Stomach (tissue), 9 donors: ENCODE results near the gene NSA2. TPM values are rescaled to one million over a fixed set of nuclear protein-coding genes. Genes with fewer than 3 reads are reported as not detected.
A peak's percentile ranks its signal among the peaks of the same experiment; 100 is the strongest.
"Not testable (repeated sequence)": the region's sequence is repeated elsewhere in the genome, so short reads cannot be mapped to it uniquely, and the experiment has no call there.

ENCODE experiments used
- DNase-seq, 2 donors: peaks; one replicate each; pipeline versions ENCODE4 v3.0.0 to v3.0.0-alpha.2; 2013 to 2019
- H3K27ac ChIP-seq, 5 donors: fragments of 200-600 bp in 4 of 5; sonication (generic) in 4 of 5; one replicate each; pipeline ENCODE4 v1.5.1; 2013 to 2019; ENCODE audit warnings: mild to moderate bottlenecking in 1 of 5, moderate library complexity in 1 of 5
- H3K27me3 ChIP-seq, 3 donors: fragments of 200-600 bp; sonication (generic); one replicate each; pipeline ENCODE4 v1.5.1; 2017 to 2019; ENCODE audit warnings: mixed run types in 1 of 3
- H3K36me3 ChIP-seq, 4 donors: fragments of 200-600 bp; sonication (generic); 1 replicate in 3 of 4; 2 replicates in 1 of 4; pipeline ENCODE4 v1.5.1; 2016 to 2019
- H3K4me1 ChIP-seq, 4 donors: fragments of 200-600 bp; sonication (generic); one replicate each; pipeline ENCODE4 v1.5.1; 2016 to 2019
- H3K4me3 ChIP-seq, 4 donors: fragments of 200-600 bp; sonication (generic) in 3 of 4; one replicate each; pipeline ENCODE4 v1.5.1; 2016 to 2019; ENCODE audit warnings: mild to moderate bottlenecking in 1 of 4
- H3K9me3 ChIP-seq, 4 donors: fragments of 200-600 bp; sonication (generic); one replicate each; pipeline ENCODE4 v1.5.1; 2016 to 2019
- CTCF ChIP-seq, 7 experiments: fragments of 450-650 bp in 4 of 7; fragments of 200-600 bp in 3 of 7; sonication (generic) in 3 of 7; IDR thresholded peaks; one replicate each; pipeline ENCODE4 v1.5.1; 2016 to 2019; ENCODE audit warnings: antibody characterized with exemption in 7 of 7, control low read depth in 2 of 7, mild to moderate bottlenecking in 1 of 7
- EP300 ChIP-seq: sonication (generic); formaldehyde crosslinking; IDR thresholded peaks from one replicate; pipeline ENCODE4 v1.6.1; 2017; ENCODE audit warnings: antibody characterized with exemption
- POLR2A ChIP-seq, 4 donors: fragments of 450-650 bp; IDR thresholded peaks; one replicate each; pipeline ENCODE4 v1.6.1; 2016; ENCODE audit warnings: antibody characterized with exemption in 4 of 4, control low read depth in 2 of 4, mild to moderate bottlenecking in 1 of 4, moderate library complexity in 1 of 4
- POLR2AphosphoS5 ChIP-seq, 3 donors: sonication (generic); formaldehyde crosslinking; IDR thresholded peaks; one replicate each; pipeline ENCODE4 v1.6.1; 2016; ENCODE audit warnings: antibody characterized with exemption in 3 of 3
- WGBS, 5 donors: extraction: QIAGEN DNeasy Blood & Tissue Kit in 3 of 5; methylation state at CpG; one replicate each; pipeline versions ENCODE4 v1.1.5 to v1.1.7; 2013 to 2018; 5-methylcytosine and 5-hydroxymethylcytosine counted together
- intact Hi-C: fragments of 100-400 bp; cut with DNase I; formaldehyde crosslinking; loops from one replicate; pipeline ENCODE4 v1.15.1; 2023; ENCODE audit warnings: low total_unique reads
- polyA plus RNA-seq, 3 donors: library from polyadenylated mRNA; stranded (reverse); fragments of 200-250 nt; gene quantifications; one replicate each; pipeline ENCODE4 v1.2.3, GENCODE V29; 2013
- total RNA-seq, 5 donors: library from RNA; depleted of rRNA; stranded (reverse); fragments of >200 nt; gene quantifications; one replicate each; pipeline versions ENCODE4 v1.1.0 to v1.2.3, GENCODE V29; 2014 to 2016
- donor health status: healthy with polysubstance abuse.
- donor health status: Bipolar disorder and iron deficiency.
- donor health status: healthy.

Gene NSA2
- total and polyA plus RNA-seq, 8 donors: 36.8 to 217 (median 125) TPM

GRCh38 chr5:74767579-74767913 is 497 bp downstream of the NSA2 start:
- no peak for TF ChIP-seq POLR2A (IDR thresholded peaks at IDR 0.05)
- TF ChIP-seq POLR2AphosphoS5 (IDR thresholded peaks at IDR 0.05): no peak
- TF ChIP-seq EP300: no peak
- TF ChIP-seq CTCF (IDR thresholded peaks at IDR 0.05): no peak
- H3K9me3 ChIP-seq: no peaks in the 10 kb centered on the region
- intact Hi-C loops: no loop called here
- DNase-seq: peak in 1 of 2 donors; percentile 63
- WGBS, 5 donors: 0 to 2% (median 1%) methylated on average over 9 of the region's 9 CpGs
- H3K27ac ChIP-seq: peak overlapping the region; percentile 79 to 88 (median 86)
- H3K4me3 ChIP-seq: peak overlapping the region; percentile 76 to 98 (median 94)
- H3K36me3 ChIP-seq: peaks cover 16 to 47% (median 46%) of the 10 kb centered on the region in 4 donors
- H3K4me1 ChIP-seq: peaks cover 17 to 52% (median 39%) of the 10 kb centered on the region in 4 donors
- no peaks in the 10 kb centered on the region for H3K27me3 ChIP-seq

- WGBS, 5 donors: 49 to 67% (median 59%) methylated on average over 7 of the region's 7 CpGs
- no peak for DNase-seq
- Histone ChIP-seq H3K27ac (peak overlapping the region in 1 of 5 donors; percentile 5), H3K4me1 (peaks cover 5 to 14% (median 11%) of the 10 kb centered on the region in 4 donors), H3K4me3 (no peak overlapping the region), H3K27me3 (no peaks in the 10 kb centered on the region), H3K9me3 (no peaks in the 10 kb centered on the region), H3K36me3 (peaks cover 46 to 85% (median 84%) of the 10 kb centered on the region in 4 donors)
- intact Hi-C loops: no loop called here
- TF ChIP-seq EP300: no peak
- peak in 1 of 3 donors; percentile 20 for TF ChIP-seq POLR2AphosphoS5 (IDR thresholded peaks at IDR 0.05)
- TF ChIP-seq CTCF (IDR thresholded peaks at IDR 0.05): no peak
These were observed 5.3 kb downstream of the NSA2 start for GRCh38 chr5:74772359-74772758.

- WGBS, 5 donors: 24 to 62% (median 56%) methylated on average over 2 of the region's 2 CpGs
- no peak for TF ChIP-seq POLR2A (IDR thresholded peaks at IDR 0.05)
- TF ChIP-seq POLR2AphosphoS5 (IDR thresholded peaks at IDR 0.05): peak in 1 of 3 donors; percentile 32
- DNase-seq: peak in 1 of 2 donors; percentile 71
- H3K36me3 ChIP-seq: peaks cover 21 to 51% (median 50%) of the 10 kb centered on the region in 4 donors
- no peaks in the 10 kb centered on the region for H3K9me3 ChIP-seq
- intact Hi-C loops: no loop called here
- H3K27ac ChIP-seq: peak overlapping the region in 4 of 5 donors; percentile 5 to 57 (median 28)
- H3K4me3 ChIP-seq: no peak overlapping the region
- no peaks in the 10 kb centered on the region for H3K27me3 ChIP-seq
- peaks cover 0 to 4% (median 0%) of the 10 kb centered on the region in 4 donors for H3K4me1 ChIP-seq
These were observed 11.6 kb downstream of the NSA2 start for GRCh38 chr5:74778609-74779008.

- Histone ChIP-seq H3K4me1 (no peaks in the 10 kb centered on the region), H3K4me3 (no peak overlapping the region), H3K27me3 (no peaks in the 10 kb centered on the region), H3K27ac (no peak overlapping the region), H3K36me3 (peaks cover 0 to 8% (median 0%) of the 10 kb centered on the region in 4 donors), H3K9me3 (peaks cover 0 to 2% (median 0%) of the 10 kb centered on the region in 4 donors)
- WGBS, 5 donors: 87 to 93% (median 89%) methylated on average over 6 of the region's 6 CpGs
- intact Hi-C loops: no loop called here
- no peak for DNase-seq
- TF ChIP-seq POLR2AphosphoS5 (IDR thresholded peaks at IDR 0.05): no peak
- TF ChIP-seq POLR2A (IDR thresholded peaks at IDR 0.05): no peak
- TF ChIP-seq EP300: no peak
- TF ChIP-seq CTCF (IDR thresholded peaks at IDR 0.05): no peak
These were observed 19.8 kb downstream of the NSA2 start for GRCh38 chr5:74786851-74787250.

- intact Hi-C loops: no loop called here
- Histone ChIP-seq H3K27ac (no peak overlapping the region), H3K4me1 (no peaks in the 10 kb centered on the region), H3K9me3 (peaks cover 0 to 2% (median 0%) of the 10 kb centered on the region in 4 donors), H3K4me3 (no peak overlapping the region), H3K27me3 (no peaks in the 10 kb centered on the region), H3K36me3 (peaks cover 0 to 8% (median 0%) of the 10 kb centered on the region in 4 donors)
- no peak for DNase-seq
- WGBS, 5 donors: 92 to 98% (median 94%) methylated on average over 6 of the region's 6 CpGs
- TF ChIP-seq CTCF (IDR thresholded peaks at IDR 0.05) (no peak), POLR2AphosphoS5 (IDR thresholded peaks at IDR 0.05) (no peak), EP300 (no peak), POLR2A (IDR thresholded peaks at IDR 0.05) (no peak)
These were observed 20.4 kb downstream of the NSA2 start for GRCh38 chr5:74787424-74787823.

GRCh38 chr5:74791669-74792068 is 24.6 kb downstream of the NSA2 start:
- 91 to 97% (median 94%) methylated on average over 3 of the region's 3 CpGs for WGBS, 5 donors
- DNase-seq, H3K36me3 ChIP-seq, intact Hi-C loops, H3K9me3 ChIP-seq, H3K27me3 ChIP-seq, H3K27ac ChIP-seq, H3K4me3 ChIP-seq, H3K4me1 ChIP-seq: not testable (repeated sequence)
